ENCODE data around the gene MMP21.

Gene MMP21

GRCh38 chr10:125792342-125793300 is 17.0 kb upstream of the MMP21 start:
- DNase-seq: no peak

DNA sequence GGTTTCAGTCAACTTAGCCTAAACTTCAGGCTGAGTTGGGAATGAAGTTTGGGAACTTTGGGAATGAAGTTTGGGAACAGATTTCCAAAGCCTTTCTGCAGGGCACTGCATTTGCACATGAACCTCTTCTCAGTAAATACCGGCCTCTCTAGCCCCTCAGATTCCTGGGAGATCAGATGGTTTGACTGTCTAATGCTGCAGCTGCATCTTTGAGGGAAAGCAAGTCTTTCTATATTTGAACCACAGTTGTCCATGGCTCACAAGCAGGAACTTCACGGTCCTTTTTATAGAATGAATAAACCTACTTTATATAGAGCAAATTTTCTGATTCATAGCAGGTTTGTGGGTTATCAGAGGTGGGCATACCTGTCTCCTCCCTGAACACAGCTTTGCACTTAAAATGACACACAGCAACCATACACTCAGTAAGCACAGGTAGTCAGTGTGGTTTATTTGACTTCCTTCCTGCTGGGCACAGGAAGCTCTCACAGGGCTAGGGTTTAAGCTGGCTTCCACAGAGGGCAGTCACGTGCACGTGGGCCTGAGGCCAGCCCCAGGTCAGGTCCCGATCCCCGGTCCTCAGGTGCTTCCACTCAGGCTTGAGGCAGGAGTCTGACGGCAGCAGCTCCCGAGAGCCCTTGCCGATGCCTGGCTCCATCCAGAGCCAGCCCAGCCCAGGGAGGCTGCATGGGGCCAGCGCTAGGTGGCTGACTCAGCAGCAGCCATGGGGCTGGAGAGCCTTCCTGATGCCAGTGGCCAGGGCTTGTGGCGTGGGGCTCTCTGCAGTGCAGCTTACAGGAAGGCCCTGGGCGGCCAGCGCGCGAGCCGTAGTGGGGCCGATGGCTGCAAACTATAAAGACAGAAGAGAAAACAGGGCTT is 12.8 kb upstream of the MMP21 start:
- DNase-seq: no peak

- DNase-seq: no peak
Observed at GRCh38 chr10:125785791-125786190, 10.2 kb upstream of the MMP21 start.

DNA sequence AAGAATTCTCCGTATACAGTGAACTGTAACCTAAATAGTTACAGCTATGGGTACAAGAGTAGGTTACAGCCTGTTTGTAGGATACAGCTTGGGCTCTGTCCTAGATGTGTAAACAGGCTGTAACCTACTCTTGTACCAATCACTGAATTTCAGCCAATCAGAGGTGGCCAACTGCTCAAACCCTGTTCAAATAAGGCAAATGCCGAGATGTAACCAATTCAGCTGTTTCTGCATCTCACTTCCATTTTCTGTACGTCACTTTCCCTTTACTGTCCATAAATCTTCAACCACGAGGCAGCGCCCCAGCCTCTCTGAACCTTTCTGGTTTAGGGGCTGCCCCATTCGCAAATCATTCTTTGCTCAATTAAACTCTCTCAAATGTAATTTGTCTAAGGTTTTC is 8.3 kb upstream of the MMP21 start:
- DNase-seq: no peak

DNA sequence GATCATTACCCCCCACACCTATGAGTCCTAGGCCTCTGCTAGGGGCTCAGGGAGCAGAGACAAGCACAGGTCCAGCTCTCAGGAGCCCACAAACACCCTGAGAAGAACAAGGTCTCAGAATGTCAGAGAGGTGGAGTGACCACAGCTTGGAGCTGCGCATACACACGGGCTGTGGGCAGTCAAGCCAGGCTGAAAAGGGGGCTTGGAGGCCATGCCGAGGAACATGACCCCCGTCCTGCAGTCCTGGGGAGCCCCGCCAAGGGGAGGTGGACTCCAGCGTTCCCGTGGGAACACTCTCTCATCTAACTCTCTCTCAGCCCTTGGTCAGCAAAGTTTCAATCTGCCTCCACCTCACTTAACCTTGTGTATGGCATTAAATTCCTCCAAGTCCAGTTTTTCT is 7.8 kb upstream of the MMP21 start:
- no peak for DNase-seq

GRCh38 chr10:125782616-125783015 is 7.0 kb upstream of the MMP21 start:
- DNase-seq: no peak

GRCh38 chr10:125782054-125782453 is 6.4 kb upstream of the MMP21 start:
- no peak for DNase-seq

DNA sequence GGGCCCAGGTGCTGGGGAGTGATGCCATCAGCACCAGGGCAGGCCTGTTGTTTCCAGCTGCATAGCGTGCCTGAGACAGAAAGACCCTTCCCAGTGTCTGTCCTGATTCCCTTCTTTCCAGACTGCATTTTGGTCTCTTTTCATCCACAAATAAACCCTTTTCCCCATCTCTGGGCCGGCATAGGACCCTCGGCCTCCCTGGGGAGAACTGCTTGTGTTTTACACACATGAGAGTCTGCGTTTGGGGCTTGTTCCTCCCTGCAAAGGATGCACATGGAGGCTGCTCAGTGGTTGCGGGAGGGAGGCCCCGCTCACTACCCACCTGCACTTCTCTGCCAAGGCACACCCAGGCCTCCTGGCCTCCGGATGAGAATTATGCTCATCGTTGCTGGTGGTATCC is 5.8 kb upstream of the MMP21 start:
- DNase-seq: no peak

GRCh38 chr10:125779403-125780327 is 4.0 kb upstream of the MMP21 start:
- no peak for DNase-seq

DNA sequence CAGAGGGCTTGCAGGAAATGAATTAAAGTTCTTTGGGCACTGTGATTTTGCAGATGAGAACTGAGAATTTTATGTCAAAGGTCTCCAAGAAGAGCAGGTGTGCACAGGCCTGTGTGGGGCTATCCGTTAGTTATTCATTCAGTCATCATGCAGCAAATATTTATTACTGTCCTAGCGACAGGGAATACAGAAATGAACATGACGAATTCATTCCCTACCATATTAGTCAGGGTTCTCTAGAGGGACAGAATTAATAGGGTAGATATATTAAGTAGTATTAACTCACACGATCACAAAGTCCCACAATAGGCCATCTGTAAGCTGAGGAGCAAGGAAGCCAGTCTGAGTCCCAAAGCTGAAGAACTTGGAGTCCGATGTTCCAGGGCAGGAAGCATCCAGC is 2.9 kb upstream of the MMP21 start:
- DNase-seq: no peak

- no peak for DNase-seq
Observed at GRCh38 chr10:125777806-125778205, 2.2 kb upstream of the MMP21 start.

- no peak for DNase-seq
Observed at GRCh38 chr10:125774581-125775191, 935 bp downstream of the MMP21 start.

DNA sequence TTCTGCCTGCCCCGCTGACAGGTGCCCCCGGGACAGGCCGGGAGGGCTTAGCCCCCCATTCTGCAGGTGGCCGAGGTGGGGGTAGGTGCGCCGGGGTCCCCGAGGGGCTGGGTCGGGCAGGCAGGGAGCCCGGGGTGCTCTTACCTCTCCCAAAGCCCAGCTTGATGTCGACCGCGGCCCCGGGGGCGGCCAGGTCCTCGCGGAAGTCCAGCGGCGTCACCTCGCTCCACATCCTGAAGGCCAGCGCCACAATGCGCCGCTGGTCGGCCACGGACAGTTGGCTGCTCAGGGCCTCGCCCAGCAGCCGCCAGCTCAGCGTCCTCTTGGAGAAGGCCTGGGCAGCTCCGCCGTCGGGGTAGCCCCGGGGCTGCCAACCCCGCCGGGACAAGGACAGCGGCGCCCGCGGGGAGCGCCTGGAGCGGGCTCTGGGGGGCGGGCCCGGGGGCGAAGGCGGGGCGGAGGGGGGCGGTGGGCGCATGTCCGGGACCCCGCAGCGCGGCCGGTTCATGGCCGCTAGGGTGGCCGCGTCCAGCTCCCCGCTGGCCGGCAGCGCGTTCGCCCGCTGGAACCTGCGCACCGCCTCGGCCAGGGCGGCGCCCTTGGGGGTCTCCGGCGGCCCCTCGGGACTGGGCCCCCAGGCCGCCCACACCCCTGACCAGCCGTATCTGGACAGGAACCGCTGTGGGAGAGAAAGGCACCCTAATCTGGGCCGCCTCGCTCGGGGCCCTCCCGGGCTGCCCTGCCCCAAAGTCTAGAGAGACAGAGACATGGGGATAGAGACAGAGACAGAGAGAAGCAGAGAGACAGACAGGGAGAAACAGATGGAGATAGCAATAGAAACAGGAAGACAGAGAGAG is 1.7 kb downstream of the MMP21 start:
- DNase-seq: no peak

- DNase-seq: no peak
Observed at GRCh38 chr10:125772864-125773180, 2.8 kb downstream of the MMP21 start.

- DNase-seq: no peak
Observed at GRCh38 chr10:125772112-125772863, 3.3 kb downstream of the MMP21 start.

- DNase-seq: no peak
Observed at GRCh38 chr10:125770844-125771243, 4.8 kb downstream of the MMP21 start.

GRCh38 chr10:125769175-125769574 is 6.4 kb downstream of the MMP21 start:
- DNase-seq: no peak

DNA sequence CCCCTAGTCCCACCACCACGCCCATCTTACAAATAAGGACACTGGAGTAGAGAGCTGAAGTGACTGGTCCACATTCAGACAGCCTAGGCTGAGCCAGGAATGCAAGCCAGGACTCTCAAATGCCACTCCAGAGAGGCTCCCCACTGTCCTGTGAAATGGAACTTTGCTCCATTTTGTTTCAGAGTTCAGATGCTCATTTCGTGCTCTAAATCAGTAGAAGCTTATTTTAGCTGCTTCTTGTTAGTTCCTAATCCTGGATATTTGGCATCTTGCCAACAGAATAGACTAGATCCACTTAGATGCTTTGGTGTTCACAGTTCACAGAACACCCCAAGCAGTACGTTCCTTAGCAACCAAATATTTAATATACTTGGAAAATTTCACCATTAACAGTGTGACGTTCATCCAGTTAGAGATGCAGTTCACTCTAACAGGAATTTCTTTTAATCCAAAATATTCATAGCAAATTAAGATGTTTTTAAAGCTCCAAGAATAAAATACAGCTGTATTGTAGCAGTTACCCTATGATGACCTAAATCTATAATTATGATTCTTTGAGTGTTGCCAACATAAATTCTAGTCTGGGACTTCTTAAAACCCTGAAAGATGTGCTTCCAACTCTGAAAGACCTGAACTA is 7.3 kb downstream of the MMP21 start:
- no peak for DNase-seq

DNA sequence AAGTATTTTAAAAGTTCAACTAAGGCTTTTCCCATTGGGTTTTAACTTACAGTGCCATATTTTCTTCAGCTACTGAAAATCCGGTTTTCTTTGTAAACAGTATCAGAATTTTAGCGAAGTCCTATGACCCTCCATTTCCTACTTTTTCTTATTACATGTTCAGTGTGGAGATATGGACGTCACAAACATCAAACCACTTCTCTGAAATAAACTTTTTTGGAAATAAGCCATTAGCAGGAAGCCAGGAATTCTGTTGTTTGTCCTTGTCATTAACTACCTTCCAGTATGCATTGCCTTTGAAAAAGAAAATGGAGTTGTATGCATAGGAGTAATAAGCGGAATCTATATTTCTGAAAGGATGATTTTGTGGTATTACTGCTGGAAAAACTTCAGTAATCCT is 9.1 kb downstream of the MMP21 start:
- DNase-seq: no peak

DNA sequence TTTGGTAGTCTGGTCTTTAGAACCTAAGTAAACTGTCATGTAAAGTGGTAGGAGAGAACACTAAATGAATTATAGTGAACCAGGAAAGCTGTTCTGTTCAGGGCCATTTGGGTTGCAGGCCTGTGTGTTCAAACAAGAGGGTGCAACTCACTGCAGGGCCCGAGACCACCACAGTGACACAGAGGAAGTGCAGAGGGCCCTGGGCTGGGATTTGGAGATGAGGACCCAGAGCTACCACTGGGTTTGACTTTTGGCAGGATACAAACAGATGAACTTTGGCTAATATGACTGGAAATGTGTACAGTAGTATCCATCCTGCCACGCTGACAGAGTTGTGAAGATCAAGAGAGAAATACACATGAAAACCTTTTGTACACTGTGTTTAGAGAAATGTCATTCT is 9.8 kb downstream of the MMP21 start:
- no peak for DNase-seq
